Suprapubic skin (tissue), 4 donors: ENCODE data around the gene GALNT13. TPM values are rescaled to one million over a fixed set of nuclear protein-coding genes. Genes with fewer than 3 reads are reported as not detected.

ENCODE experiments used
- DNase-seq, 2 donors: peaks; one replicate each; pipeline ENCODE4 v3.0.0-alpha.2; 2019; ENCODE audit warnings: low spot score in 2 of 2
- H3K27ac ChIP-seq: fragments of 200-600 bp; sonication (generic); one replicate; pipeline ENCODE4 v1.5.1; 2019
- H3K27me3 ChIP-seq: fragments of 200-600 bp; sonication (generic); one replicate; pipeline ENCODE4 v1.5.1; 2019
- H3K36me3 ChIP-seq: fragments of 200-600 bp; sonication (generic); one replicate; pipeline ENCODE4 v1.5.1; 2019
- H3K4me1 ChIP-seq: fragments of 200-600 bp; sonication (generic); one replicate; pipeline ENCODE4 v1.5.1; 2019
- H3K4me3 ChIP-seq: fragments of 200-600 bp; sonication (generic); one replicate; pipeline ENCODE4 v1.5.1; 2019; ENCODE audit warnings: mild to moderate bottlenecking
- H3K9me3 ChIP-seq: fragments of 200-600 bp; sonication (generic); one replicate; pipeline ENCODE4 v1.5.1; 2019
- CTCF ChIP-seq, 2 donors: fragments of 200-600 bp in 1 of 2; fragments of 450-650 bp in 1 of 2; sonication (generic) in 1 of 2; IDR thresholded peaks; one replicate each; pipeline ENCODE4 v1.5.1; 2016 to 2019; ENCODE audit warnings: antibody characterized with exemption in 2 of 2, mild to moderate bottlenecking in 1 of 2, moderate library complexity in 1 of 2
- EP300 ChIP-seq: sonication (generic); formaldehyde crosslinking; IDR thresholded peaks from one replicate; pipeline ENCODE4 v1.6.1; 2017; ENCODE audit warnings: antibody characterized with exemption
- POLR2A ChIP-seq, 2 donors: fragments of 450-650 bp; IDR thresholded peaks; one replicate each; pipeline ENCODE4 v1.6.1; 2017; ENCODE audit warnings: antibody characterized with exemption in 2 of 2, mild to moderate bottlenecking in 2 of 2, moderate library complexity in 2 of 2
- POLR2AphosphoS5 ChIP-seq, 3 donors: sonication (generic); formaldehyde crosslinking; IDR thresholded peaks; one replicate each; pipeline ENCODE4 v1.6.1; 2017; ENCODE audit warnings: antibody characterized with exemption in 3 of 3
- WGBS: methylation state at CpG from one replicate; pipeline ENCODE4 v1.1.5; 2018; 5-methylcytosine and 5-hydroxymethylcytosine counted together
- total RNA-seq, 4 donors: library from RNA; depleted of rRNA; stranded (reverse); fragments of >200 nt; gene quantifications; one replicate each; pipeline ENCODE4 v1.1.0, GENCODE V29; 2016

Gene GALNT13
- total RNA-seq, 4 donors from 2014 or later: 0.19 to 0.97 (median 0.54) TPM

GRCh38 chr2:153971855-153972254, 100.1 kb downstream of the GALNT13 start:
- H3K36me3 ChIP-seq: no peaks in the 10 kb centered on the region
- no peak overlapping the region for H3K4me3 ChIP-seq
- H3K27me3 ChIP-seq: no peaks in the 10 kb centered on the region
- no peaks in the 10 kb centered on the region for H3K9me3 ChIP-seq
- H3K27ac ChIP-seq: no peak overlapping the region
- TF ChIP-seq POLR2A (IDR thresholded peaks at IDR 0.05) (no peak), EP300 (no peak), CTCF (IDR thresholded peaks at IDR 0.05) (no peak), POLR2AphosphoS5 (IDR thresholded peaks at IDR 0.05) (no peak)
- no peaks in the 10 kb centered on the region for H3K4me1 ChIP-seq
- no peak for DNase-seq
- WGBS: 52% methylated on average over 1 of the region's 1 CpG

GRCh38 chr2:153972412-153972811, 100.7 kb downstream of the GALNT13 start:
- Histone ChIP-seq H3K36me3 (no peaks in the 10 kb centered on the region), H3K27ac (no peak overlapping the region), H3K9me3 (no peaks in the 10 kb centered on the region), H3K4me1 (no peaks in the 10 kb centered on the region), H3K4me3 (no peak overlapping the region), H3K27me3 (no peaks in the 10 kb centered on the region)
- DNase-seq: no peak
- TF ChIP-seq CTCF (IDR thresholded peaks at IDR 0.05) (no peak), EP300 (no peak), POLR2A (IDR thresholded peaks at IDR 0.05) (no peak), POLR2AphosphoS5 (IDR thresholded peaks at IDR 0.05) (no peak)

GRCh38 chr2:153986488-153987229, 114.9 kb downstream of the GALNT13 start:
- Histone ChIP-seq H3K9me3 (no peaks in the 10 kb centered on the region), H3K4me1 (no peaks in the 10 kb centered on the region), H3K27ac (no peak overlapping the region), H3K36me3 (no peaks in the 10 kb centered on the region), H3K27me3 (no peaks in the 10 kb centered on the region), H3K4me3 (no peak overlapping the region)
- DNase-seq: no peak
- 75% methylated on average over 9 of the region's 9 CpGs for whole genome bisulfite sequencing
- no peak for TF ChIP-seq EP300
- no peak for TF ChIP-seq POLR2AphosphoS5 (IDR thresholded peaks at IDR 0.05)

- H3K9me3 ChIP-seq: no peaks in the 10 kb centered on the region
Measured at GRCh38 chr2:153990771-153991170, 119.0 kb downstream of the GALNT13 start.

GRCh38 chr2:154013514-154013913, 141.8 kb downstream of the GALNT13 start:
- Histone ChIP-seq H3K4me3 (no peak overlapping the region), H3K27me3 (no peaks in the 10 kb centered on the region), H3K27ac (no peak overlapping the region), H3K36me3 (no peaks in the 10 kb centered on the region), H3K9me3 (peaks cover 9% of the 10 kb centered on the region), H3K4me1 (no peaks in the 10 kb centered on the region)
- TF ChIP-seq CTCF (IDR thresholded peaks at IDR 0.05) (no peak), POLR2AphosphoS5 (IDR thresholded peaks at IDR 0.05) (no peak), EP300 (no peak), POLR2A (IDR thresholded peaks at IDR 0.05) (no peak)
- 96% methylated on average over 15 of the region's 17 CpGs for WGBS
- no peak for DNase-seq

More at GRCh38 chr2:153990771-153991170, 119.0 kb downstream of the GALNT13 start:
- Histone ChIP-seq H3K4me3 (no peak overlapping the region), H3K27ac (no peak overlapping the region), H3K4me1 (no peaks in the 10 kb centered on the region), H3K36me3 (no peaks in the 10 kb centered on the region), H3K27me3 (no peaks in the 10 kb centered on the region)
- DNase-seq: no peak
- no peak for TF ChIP-seq POLR2AphosphoS5 (IDR thresholded peaks at IDR 0.05)

GRCh38 chr2:154015233-154015632, 143.5 kb downstream of the GALNT13 start:
- H3K9me3 ChIP-seq: peaks cover 3% of the 10 kb centered on the region
- TF ChIP-seq EP300: no peak
- no peak for TF ChIP-seq CTCF (IDR thresholded peaks at IDR 0.05)
- no peak for TF ChIP-seq POLR2A (IDR thresholded peaks at IDR 0.05)
- no peak for TF ChIP-seq POLR2AphosphoS5 (IDR thresholded peaks at IDR 0.05)
- no peaks in the 10 kb centered on the region for H3K36me3 ChIP-seq
- H3K4me3 ChIP-seq: no peak overlapping the region
- no peaks in the 10 kb centered on the region for H3K4me1 ChIP-seq
- H3K27me3 ChIP-seq: no peaks in the 10 kb centered on the region
- WGBS: 82% methylated on average over 2 of the region's 2 CpGs
- DNase-seq: no peak
- no peak overlapping the region for H3K27ac ChIP-seq
